ENCODE data around the gene PCBD1.
"Not testable (repeated sequence)": the region's sequence is repeated elsewhere in the genome, so short reads cannot be mapped to it uniquely, and the experiment has no call there.

Gene PCBD1

GRCh38 chr10:70861495-70862197 is 26.7 kb downstream of the PCBD1 start:
- not testable (repeated sequence) for DNase-seq

GRCh38 chr10:70858759-70859158 is 29.6 kb downstream of the PCBD1 start:
- DNase-seq, result no peak

GRCh38 chr10:70856454-70856853 is 31.9 kb downstream of the PCBD1 start:
- no peak for DNase-seq

- no peak for DNase-seq
These were observed 34.9 kb downstream of the PCBD1 start for GRCh38 chr10:70853457-70853856.

- no peak for DNase-seq
These were observed 35.3 kb downstream of the PCBD1 start for GRCh38 chr10:70853038-70853437.

GRCh38 chr10:70851597-70852475 is 36.5 kb downstream of the PCBD1 start:
- DNase-seq, result no peak

GRCh38 chr10:70850097-70850496 is 38.3 kb downstream of the PCBD1 start:
- DNase-seq, result no peak

- no peak for DNase-seq
These were observed 38.8 kb downstream of the PCBD1 start for GRCh38 chr10:70849582-70850016.

GRCh38 chr10:70847659-70848360 is 40.6 kb downstream of the PCBD1 start:
- DNase-seq, result no peak

GRCh38 chr10:70846795-70847194 is 41.6 kb downstream of the PCBD1 start:
- DNase-seq, result no peak

GRCh38 chr10:70845816-70846215 is 42.5 kb downstream of the PCBD1 start:
- DNase-seq, result no peak

- no peak for DNase-seq
These were observed 43.1 kb downstream of the PCBD1 start for GRCh38 chr10:70845256-70845655.

GRCh38 chr10:70843776-70844489 is 44.4 kb downstream of the PCBD1 start:
- DNase-seq, result no peak

GRCh38 chr10:70843333-70843732 is 45.0 kb downstream of the PCBD1 start:
- no peak for DNase-seq

GRCh38 chr10:70840836-70841235 is 47.5 kb downstream of the PCBD1 start:
- DNase-seq, result no peak

- DNase-seq, result no peak
These were observed 50.0 kb downstream of the PCBD1 start for GRCh38 chr10:70838270-70838805.

GRCh38 chr10:70837660-70838059 is 50.7 kb downstream of the PCBD1 start:
- DNase-seq, result no peak

- DNase-seq, result no peak
These were observed 52.0 kb downstream of the PCBD1 start for GRCh38 chr10:70836319-70836718.

- no peak for DNase-seq
These were observed 53.8 kb downstream of the PCBD1 start for GRCh38 chr10:70834441-70835151.

GRCh38 chr10:70834021-70834420 is 54.3 kb downstream of the PCBD1 start:
- no peak for DNase-seq

- DNase-seq, result no peak
These were observed 54.8 kb downstream of the PCBD1 start for GRCh38 chr10:70833601-70834000.

Measured in stimulated activated naive CD4-positive, alpha-beta T cell (primary cell).